ENCODE results near the gene LRIG2. TPM values are rescaled to one million over a fixed set of nuclear protein-coding genes. Genes with fewer than 3 reads are reported as not detected.
A peak's percentile ranks its signal among the peaks of the same experiment; 100 is the strongest.
"Not testable (repeated sequence)": the region's sequence is repeated elsewhere in the genome, so short reads cannot be mapped to it uniquely, and the experiment has no call there.

LRIG2 gene
- total RNA-seq, 1 experiment from 2014 or later: 14.8 TPM

GRCh38 chr1:113040718-113041412, 32.1 kb upstream of the LRIG2 start:
- no TSS peak for BruUV-seq (replicated peaks)
- Histone ChIP-seq H3K27ac (ENCODE audit: low read depth, low read length, poor library complexity, severe bottlenecking) (no peak overlapping the region), H3K9me3 (ENCODE audit: low read depth, low read length, poor library complexity, severe bottlenecking) (no peaks in the 10 kb centered on the region), H3K4me1 (ENCODE audit: insufficient read depth, low read length, poor library complexity, severe bottlenecking) (no peaks in the 10 kb centered on the region), H3K36me3 (ENCODE audit: insufficient read depth, low read length, poor library complexity, severe bottlenecking) (no peaks in the 10 kb centered on the region), H3K27me3 (replicated peaks; ENCODE audit: insufficient read depth, low read depth, low read length, poor library complexity) (no peaks in the 10 kb centered on the region), H3K4me3 (ENCODE audit: low read depth, low read length, poor library complexity, severe bottlenecking) (no peak overlapping the region)
- TF ChIP-seq EZH2 (IDR thresholded peaks at IDR 0.05; ENCODE audit: borderline replicate concordance, low read depth, low read length, poor library complexity, severe bottlenecking): no peak
- no peak for TF ChIP-seq CTCF (conservative IDR thresholded peaks at IDR 0.05; ENCODE audit: low read depth, low read length)
- no peak for DNase-seq (ENCODE audit: low spot score)
- ChIA-PET POLR2A (ENCODE audit: low non-redundant PET) (no interaction called here), CTCF (interaction anchor here (0.6 kb wide), 1 partner anchor 308 kb away, joined by 5 read pairs; no protein-coding TSS in a partner anchor)
- intact Hi-C loops (cut with micrococcal nuclease; ENCODE audit: unreplicated experiment): no loop called here

- BruUV-seq (replicated peaks): no TSS peak
- no peaks in the 10 kb centered on the region for H3K27me3 ChIP-seq (replicated peaks; ENCODE audit: insufficient read depth, low read depth, low read length, poor library complexity)
- H3K27ac ChIP-seq (ENCODE audit: low read depth, low read length, poor library complexity, severe bottlenecking): no peak overlapping the region
- CTCF ChIA-PET: interaction anchor here (0.6 to 0.9 kb wide), 2 partner anchors 31 to 309 kb away, joined by 5 to 7 read pairs; partner anchors contain the start of gene LRIG2
- H3K4me1 ChIP-seq (ENCODE audit: insufficient read depth, low read length, poor library complexity, severe bottlenecking): no peaks in the 10 kb centered on the region
- no peaks in the 10 kb centered on the region for H3K36me3 ChIP-seq (ENCODE audit: insufficient read depth, low read length, poor library complexity, severe bottlenecking)
- no peaks in the 10 kb centered on the region for H3K9me3 ChIP-seq (ENCODE audit: low read depth, low read length, poor library complexity, severe bottlenecking)
- no peak for DNase-seq (ENCODE audit: low spot score)
- TF ChIP-seq CTCF (conservative IDR thresholded peaks at IDR 0.05; ENCODE audit: low read depth, low read length) (no peak), EZH2 (IDR thresholded peaks at IDR 0.05; ENCODE audit: borderline replicate concordance, low read depth, low read length, poor library complexity, severe bottlenecking) (no peak)
- intact Hi-C loops (cut with micrococcal nuclease; ENCODE audit: unreplicated experiment): loop anchor here (1.0 to 2.0 kb wide), 2 partner anchors 161 to 232 kb away; no protein-coding TSS in a partner anchor
- H3K4me3 ChIP-seq (ENCODE audit: low read depth, low read length, poor library complexity, severe bottlenecking): no peak overlapping the region
- POLR2A ChIA-PET (ENCODE audit: low non-redundant PET): no interaction called here
These were observed 31.3 kb upstream of the LRIG2 start for GRCh38 chr1:113041569-113042284.

GRCh38 chr1:113042285-113043143, 30.5 kb upstream of the LRIG2 start:
- POLR2A ChIA-PET (ENCODE audit: low non-redundant PET): no interaction called here
- intact Hi-C loops (cut with micrococcal nuclease; ENCODE audit: unreplicated experiment): loop anchor here (1.0 to 2.0 kb wide), 2 partner anchors 162 to 233 kb away; no protein-coding TSS in a partner anchor

GRCh38 chr1:113043144-113043488, 29.9 kb upstream of the LRIG2 start:
- H3K36me3 ChIP-seq (ENCODE audit: insufficient read depth, low read length, poor library complexity, severe bottlenecking); H3K4me1 ChIP-seq (ENCODE audit: insufficient read depth, low read length, poor library complexity, severe bottlenecking); H3K27ac ChIP-seq (ENCODE audit: low read depth, low read length, poor library complexity, severe bottlenecking); H3K27me3 ChIP-seq (replicated peaks; ENCODE audit: insufficient read depth, low read depth, low read length, poor library complexity); H3K9me3 ChIP-seq (ENCODE audit: low read depth, low read length, poor library complexity, severe bottlenecking); H3K4me3 ChIP-seq (ENCODE audit: low read depth, low read length, poor library complexity, severe bottlenecking); DNase-seq (ENCODE audit: low spot score); CTCF ChIA-PET; POLR2A ChIA-PET (ENCODE audit: low non-redundant PET); BruUV-seq (replicated peaks): not testable (repeated sequence)
- intact Hi-C loops (cut with micrococcal nuclease; ENCODE audit: unreplicated experiment): loop anchor here (2.0 kb wide), 1 partner anchor 162 kb away; no protein-coding TSS in a partner anchor

More at GRCh38 chr1:113042285-113043143, 30.5 kb upstream of the LRIG2 start:
- Histone ChIP-seq H3K4me1 (ENCODE audit: insufficient read depth, low read length, poor library complexity, severe bottlenecking) (no peaks in the 10 kb centered on the region), H3K27me3 (replicated peaks; ENCODE audit: insufficient read depth, low read depth, low read length, poor library complexity) (no peaks in the 10 kb centered on the region), H3K4me3 (ENCODE audit: low read depth, low read length, poor library complexity, severe bottlenecking) (no peak overlapping the region), H3K36me3 (ENCODE audit: insufficient read depth, low read length, poor library complexity, severe bottlenecking) (no peaks in the 10 kb centered on the region), H3K9me3 (ENCODE audit: low read depth, low read length, poor library complexity, severe bottlenecking) (no peaks in the 10 kb centered on the region), H3K27ac (ENCODE audit: low read depth, low read length, poor library complexity, severe bottlenecking) (no peak overlapping the region)
- CTCF ChIA-PET: interaction anchor here (0.7 to 0.9 kb wide), 2 partner anchors 30 to 259 kb away, joined by 5 to 7 read pairs; partner anchors contain the start of gene LRIG2
- TF ChIP-seq CTCF (conservative IDR thresholded peaks at IDR 0.05; ENCODE audit: low read depth, low read length) (peak; percentile 54), EZH2 (IDR thresholded peaks at IDR 0.05; ENCODE audit: borderline replicate concordance, low read depth, low read length, poor library complexity, severe bottlenecking) (no peak)
- no TSS peak for BruUV-seq (replicated peaks)
- peak; percentile 64 for DNase-seq (ENCODE audit: low spot score)

Data from A673 (cell line).